MG63 (cell line): Measurements from ENCODE around the gene TSPAN18. TPM values are rescaled to one million over a fixed set of nuclear protein-coding genes. Genes with fewer than 3 reads are reported as not detected.
A peak's percentile ranks its signal among the peaks of the same experiment; 100 is the strongest.

Source experiments
- DNase-seq: peaks from one replicate; pipeline ENCODE4 v3.0.0-alpha.2; 2020
- H3K27me3 ChIP-seq: fragments of 250-450 bp; sonication (Bioruptor Pico); 2 replicates; pipeline ENCODE4 v1.5.1; 2020; ENCODE audit warnings: mild to moderate bottlenecking, moderate library complexity
- H3K36me3 ChIP-seq: fragments of 250-450 bp; sonication (Bioruptor Pico); 2 replicates; pipeline ENCODE4 v1.5.1; 2020; ENCODE audit warnings: mild to moderate bottlenecking, moderate library complexity
- H3K4me3 ChIP-seq: fragments of 250-450 bp; sonication (Bioruptor Pico); 2 replicates; pipeline ENCODE4 v1.5.1; 2020; ENCODE audit warnings: mild to moderate bottlenecking, moderate library complexity
- H3K9me3 ChIP-seq: fragments of 250-450 bp; sonication (Bioruptor Pico); 2 replicates; pipeline ENCODE4 v1.5.1; 2020; ENCODE audit warnings: mild to moderate bottlenecking, moderate library complexity
- total RNA-seq: library from RNA; depleted of rRNA; stranded (reverse); fragments of >200 nt; shearing (Covaris generic); gene quantifications from 2 replicates; pipeline ENCODE4 v1.2.3, GENCODE V29; 2014; ENCODE audit warnings: low replicate concordance

Gene TSPAN18
- total RNA-seq, 1 experiment from 2014 or later: 0.95 TPM

GRCh38 chr11:44906649-44907048 lies 179.9 kb downstream of the TSPAN18 start:
- Histone ChIP-seq H3K4me3 (no peak overlapping the region), H3K36me3 (no peaks in the 10 kb centered on the region)
- DNase-seq: no peak

GRCh38 chr11:44909557-44909956 lies 182.8 kb downstream of the TSPAN18 start:
- no peaks in the 10 kb centered on the region for H3K36me3 ChIP-seq
- no peaks in the 10 kb centered on the region for H3K27me3 ChIP-seq
- H3K9me3 ChIP-seq: no peaks in the 10 kb centered on the region
- no peak overlapping the region for H3K4me3 ChIP-seq
- DNase-seq: no peak

More at GRCh38 chr11:44906649-44907048, 179.9 kb downstream of the TSPAN18 start:
- H3K27me3 ChIP-seq: no peaks in the 10 kb centered on the region
- no peaks in the 10 kb centered on the region for H3K9me3 ChIP-seq

GRCh38 chr11:44910591-44910990 lies 183.8 kb downstream of the TSPAN18 start:
- no peak for DNase-seq
- Histone ChIP-seq H3K4me3 (no peak overlapping the region), H3K36me3 (no peaks in the 10 kb centered on the region), H3K9me3 (no peaks in the 10 kb centered on the region), H3K27me3 (no peaks in the 10 kb centered on the region)

- Histone ChIP-seq H3K4me3 (no peak overlapping the region), H3K36me3 (no peaks in the 10 kb centered on the region), H3K9me3 (no peaks in the 10 kb centered on the region), H3K27me3 (no peaks in the 10 kb centered on the region)
- peak; percentile 58 for DNase-seq
Measured at GRCh38 chr11:44911029-44911814, 184.5 kb downstream of the TSPAN18 start.

GRCh38 chr11:44912270-44912987 lies 185.7 kb downstream of the TSPAN18 start:
- Histone ChIP-seq H3K4me3 (no peak overlapping the region), H3K36me3 (no peaks in the 10 kb centered on the region), H3K27me3 (no peaks in the 10 kb centered on the region), H3K9me3 (no peaks in the 10 kb centered on the region)
- no peak for DNase-seq

- Histone ChIP-seq H3K27me3 (no peaks in the 10 kb centered on the region), H3K36me3 (no peaks in the 10 kb centered on the region), H3K9me3 (no peaks in the 10 kb centered on the region), H3K4me3 (no peak overlapping the region)
- no peak for DNase-seq
Measured at GRCh38 chr11:44913502-44913901, 186.7 kb downstream of the TSPAN18 start.

- Histone ChIP-seq H3K27me3 (no peaks in the 10 kb centered on the region), H3K4me3 (no peak overlapping the region), H3K9me3 (no peaks in the 10 kb centered on the region), H3K36me3 (no peaks in the 10 kb centered on the region)
- DNase-seq: no peak
Measured at GRCh38 chr11:44914105-44914504, 187.3 kb downstream of the TSPAN18 start.

- Histone ChIP-seq H3K27me3 (no peaks in the 10 kb centered on the region), H3K9me3 (no peaks in the 10 kb centered on the region), H3K4me3 (no peak overlapping the region), H3K36me3 (no peaks in the 10 kb centered on the region)
- no peak for DNase-seq
Measured at GRCh38 chr11:44915004-44915403, 188.2 kb downstream of the TSPAN18 start.

- DNase-seq: no peak
- no peaks in the 10 kb centered on the region for H3K36me3 ChIP-seq
- no peaks in the 10 kb centered on the region for H3K9me3 ChIP-seq
- H3K27me3 ChIP-seq: no peaks in the 10 kb centered on the region
- H3K4me3 ChIP-seq: no peak overlapping the region
Measured at GRCh38 chr11:44915621-44916020, 188.9 kb downstream of the TSPAN18 start.

- H3K36me3 ChIP-seq: no peaks in the 10 kb centered on the region
- DNase-seq: no peak
- H3K4me3 ChIP-seq: no peak overlapping the region
Measured at GRCh38 chr11:44916331-44916730, 189.6 kb downstream of the TSPAN18 start.

GRCh38 chr11:44916801-44917385 lies 190.1 kb downstream of the TSPAN18 start:
- H3K27me3 ChIP-seq: no peaks in the 10 kb centered on the region
- H3K9me3 ChIP-seq: no peaks in the 10 kb centered on the region
- H3K36me3 ChIP-seq: no peaks in the 10 kb centered on the region
- DNase-seq: no peak
- no peak overlapping the region for H3K4me3 ChIP-seq

More at GRCh38 chr11:44916331-44916730, 189.6 kb downstream of the TSPAN18 start:
- no peaks in the 10 kb centered on the region for H3K27me3 ChIP-seq
- no peaks in the 10 kb centered on the region for H3K9me3 ChIP-seq

- Histone ChIP-seq H3K9me3 (no peaks in the 10 kb centered on the region), H3K27me3 (no peaks in the 10 kb centered on the region), H3K4me3 (no peak overlapping the region), H3K36me3 (no peaks in the 10 kb centered on the region)
- DNase-seq: no peak
Measured at GRCh38 chr11:44917741-44918140, 191.0 kb downstream of the TSPAN18 start.

GRCh38 chr11:44920451-44920850 lies 193.7 kb downstream of the TSPAN18 start:
- Histone ChIP-seq H3K9me3 (no peaks in the 10 kb centered on the region), H3K27me3 (no peaks in the 10 kb centered on the region), H3K4me3 (no peak overlapping the region), H3K36me3 (no peaks in the 10 kb centered on the region)
- no peak for DNase-seq

GRCh38 chr11:44923115-44923514 lies 196.4 kb downstream of the TSPAN18 start:
- Histone ChIP-seq H3K27me3 (no peaks in the 10 kb centered on the region), H3K4me3 (no peak overlapping the region), H3K9me3 (no peaks in the 10 kb centered on the region), H3K36me3 (no peaks in the 10 kb centered on the region)
- DNase-seq: no peak

GRCh38 chr11:44923806-44924205 lies 197.0 kb downstream of the TSPAN18 start:
- H3K9me3 ChIP-seq: no peaks in the 10 kb centered on the region
- no peak overlapping the region for H3K4me3 ChIP-seq
- no peaks in the 10 kb centered on the region for H3K27me3 ChIP-seq
- no peak for DNase-seq
- H3K36me3 ChIP-seq: no peaks in the 10 kb centered on the region

- no peaks in the 10 kb centered on the region for H3K9me3 ChIP-seq
- DNase-seq: no peak
- H3K4me3 ChIP-seq: no peak overlapping the region
- H3K36me3 ChIP-seq: no peaks in the 10 kb centered on the region
- H3K27me3 ChIP-seq: no peaks in the 10 kb centered on the region
Measured at GRCh38 chr11:44926036-44926435, 199.3 kb downstream of the TSPAN18 start.

- no peaks in the 10 kb centered on the region for H3K36me3 ChIP-seq
- DNase-seq: peak; percentile 61
- H3K4me3 ChIP-seq: no peak overlapping the region
- H3K9me3 ChIP-seq: no peaks in the 10 kb centered on the region
- no peaks in the 10 kb centered on the region for H3K27me3 ChIP-seq
Measured at GRCh38 chr11:44927174-44927661, 200.5 kb downstream of the TSPAN18 start.
